Mucosa of descending colon (tissue), 3 donors: ENCODE data around the gene YBX2. TPM values are rescaled to one million over a fixed set of nuclear protein-coding genes. Genes with fewer than 3 reads are reported as not detected.
"Not testable (repeated sequence)": the region's sequence is repeated elsewhere in the genome, so short reads cannot be mapped to it uniquely, and the experiment has no call there.

Experiments
- ATAC-seq: fragments of 200-7000 bp; cut with Tn5 transposase; one replicate; pipeline ENCODE4 v1.9.1; 2020; ENCODE audit warnings: mild to moderate bottlenecking, moderate library complexity
- DNase-seq, 3 donors: peaks; one replicate each; pipeline ENCODE4 v3.0.0-alpha.2; 2020
- H3K36me3 ChIP-seq: fragments of 200-600 bp; one replicate; pipeline ENCODE4 v1.8.0; 2021; ENCODE audit warnings: low read depth, mild to moderate bottlenecking
- H3K4me1 ChIP-seq: fragments of 200-600 bp; one replicate; pipeline ENCODE4 v1.8.0; 2021; ENCODE audit warnings: low read depth, mild to moderate bottlenecking
- H3K4me3 ChIP-seq: fragments of 200-600 bp; one replicate; pipeline ENCODE4 v1.8.0; 2021; ENCODE audit warnings: mild to moderate bottlenecking
- H3K9me3 ChIP-seq: fragments of 200-600 bp; one replicate; pipeline ENCODE4 v1.8.0; 2021; ENCODE audit warnings: mild to moderate bottlenecking
- intact Hi-C, 2 donors: fragments of 100-400 bp; cut with DNase I in 1 of 2; cut with micrococcal nuclease in 1 of 2; formaldehyde crosslinking; loops; one replicate each; pipeline versions ENCODE4 v1.11.0 to v1.11.1; 2022; cut with DNase I, micrococcal nuclease
- total RNA-seq, 3 donors: library from RNA; stranded (reverse); fragmentation: NEBNext Ultra II Directional in 2 of 3; extraction: Animal tissue kit (Norgen Biotek cat#: 25700) in 2 of 3; gene quantifications; one replicate each; pipeline versions ENCODE4 v1.2.1 to v1.2.4, GENCODE V29; 2021 to 2023
- TF ChIP-seq, protein P1 (sequence below): fragments of 200-600 bp; IDR thresholded peaks from one replicate; pipeline ENCODE4 v1.8.0; 2022; ENCODE audit warnings: antibody characterized with exemption, mild to moderate bottlenecking
- donor health status: DM: no; HTN: no; CAD: no; lungs with moderate emphysema.
- donor health status: DM: no; HTN: no; CAD: no.
- donor health status: DM: no; HTN: yes; CAD: no.

YBX2 gene
- total RNA-seq, 3 donors from 2014 or later = 17.9 to 71.4 (median 37.8) TPM

- H3K4me1 ChIP-seq = no peaks in the 10 kb centered on the region
- peak; percentile 92 for ATAC-seq
- TF ChIP-seq, protein P1, sequence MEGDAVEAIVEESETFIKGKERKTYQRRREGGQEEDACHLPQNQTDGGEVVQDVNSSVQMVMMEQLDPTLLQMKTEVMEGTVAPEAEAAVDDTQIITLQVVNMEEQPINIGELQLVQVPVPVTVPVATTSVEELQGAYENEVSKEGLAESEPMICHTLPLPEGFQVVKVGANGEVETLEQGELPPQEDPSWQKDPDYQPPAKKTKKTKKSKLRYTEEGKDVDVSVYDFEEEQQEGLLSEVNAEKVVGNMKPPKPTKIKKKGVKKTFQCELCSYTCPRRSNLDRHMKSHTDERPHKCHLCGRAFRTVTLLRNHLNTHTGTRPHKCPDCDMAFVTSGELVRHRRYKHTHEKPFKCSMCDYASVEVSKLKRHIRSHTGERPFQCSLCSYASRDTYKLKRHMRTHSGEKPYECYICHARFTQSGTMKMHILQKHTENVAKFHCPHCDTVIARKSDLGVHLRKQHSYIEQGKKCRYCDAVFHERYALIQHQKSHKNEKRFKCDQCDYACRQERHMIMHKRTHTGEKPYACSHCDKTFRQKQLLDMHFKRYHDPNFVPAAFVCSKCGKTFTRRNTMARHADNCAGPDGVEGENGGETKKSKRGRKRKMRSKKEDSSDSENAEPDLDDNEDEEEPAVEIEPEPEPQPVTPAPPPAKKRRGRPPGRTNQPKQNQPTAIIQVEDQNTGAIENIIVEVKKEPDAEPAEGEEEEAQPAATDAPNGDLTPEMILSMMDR = no peak
- peak; percentile 72 to 92 (median 82) for DNase-seq
- intact Hi-C loops = no loop called here
- no peaks in the 10 kb centered on the region for H3K36me3 ChIP-seq
- no peaks in the 10 kb centered on the region for H3K9me3 ChIP-seq
- H3K4me3 ChIP-seq = peak within 1 kb of the TSS; percentile 4
These were observed 42.1 kb upstream of the YBX2 start, which contains the start of gene ACAP1 for GRCh38 chr17:7336240-7337175. ACAP1 (plus strand) TSS chr17:7336529; CDS start chr17:7336735, 206 bp downstream.

- H3K4me1 ChIP-seq, H3K9me3 ChIP-seq, H3K4me3 ChIP-seq, ATAC-seq, H3K36me3 ChIP-seq, intact Hi-C loops, DNase-seq: not testable (repeated sequence)
These were observed 41.3 kb upstream of the YBX2 start for GRCh38 chr17:7335765-7336164.

DNA sequence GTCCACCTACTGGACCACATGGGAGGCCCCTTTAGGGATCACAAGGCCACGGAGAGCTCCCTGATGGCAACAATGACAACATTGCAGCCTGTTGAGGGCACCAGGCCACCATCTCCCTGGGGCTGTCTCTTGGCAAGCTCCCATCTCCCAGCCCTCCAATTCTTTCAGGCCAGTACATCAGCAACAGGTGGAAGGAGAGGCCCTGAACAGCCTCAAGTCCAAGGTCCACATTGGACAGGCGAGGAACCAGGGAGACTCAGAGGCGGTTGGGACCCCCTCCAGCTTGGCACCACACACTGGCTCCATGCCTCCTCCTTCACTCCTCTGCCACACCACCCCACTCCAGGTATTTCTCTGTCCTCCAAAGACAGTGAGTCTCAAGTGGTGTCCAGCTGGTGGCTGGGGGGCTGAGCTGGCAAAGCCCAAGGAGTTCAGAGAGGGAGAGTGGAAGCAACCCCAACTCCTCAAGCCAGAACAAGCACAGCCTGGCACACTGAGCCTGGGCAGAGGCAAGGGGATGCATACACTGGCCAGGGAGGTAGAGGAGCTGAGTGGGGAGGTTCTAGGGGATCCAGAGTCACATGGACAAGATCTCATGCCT is 40.6 kb upstream of the YBX2 start:
- Histone ChIP-seq H3K36me3 (no peaks in the 10 kb centered on the region), H3K4me3 (no peak overlapping the region), H3K9me3 (no peaks in the 10 kb centered on the region), H3K4me1 (peaks cover 3% of the 10 kb centered on the region)
- intact Hi-C loops = no loop called here
- TF ChIP-seq, protein P1 = no peak
- ATAC-seq (no peak), DNase-seq (peak in 1 of 3 donors; percentile 34)

- H3K36me3 ChIP-seq, intact Hi-C loops, ATAC-seq, DNase-seq, H3K9me3 ChIP-seq, H3K4me3 ChIP-seq: not testable (repeated sequence)
- H3K4me1 ChIP-seq = peaks cover 12% of the 10 kb centered on the region
These were observed 38.2 kb upstream of the YBX2 start for GRCh38 chr17:7332600-7333069.

DNA sequence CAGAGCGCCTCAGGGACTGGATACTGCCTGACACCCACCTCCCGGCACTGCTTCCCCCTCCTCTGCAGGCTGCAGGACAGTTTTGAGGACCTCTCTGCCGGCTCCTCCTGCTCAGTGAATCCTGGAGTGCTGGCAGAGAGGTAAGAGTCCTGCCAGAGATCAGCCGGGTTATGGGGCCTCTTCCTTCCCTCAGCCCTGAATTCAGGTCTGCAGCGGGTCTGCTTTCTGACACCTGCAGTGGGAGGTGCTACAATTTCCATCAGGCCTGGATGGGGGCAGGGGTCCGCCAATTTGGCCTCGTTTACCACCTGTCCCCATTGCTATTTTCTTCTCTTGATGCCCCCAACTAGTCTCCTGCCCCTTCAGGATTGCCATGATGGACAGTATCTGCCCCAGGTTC is 37.7 kb upstream of the YBX2 start:
- peaks cover 12% of the 10 kb centered on the region for H3K4me1 ChIP-seq
- H3K9me3 ChIP-seq = no peaks in the 10 kb centered on the region
- peaks cover 3% of the 10 kb centered on the region for H3K36me3 ChIP-seq
- no peak overlapping the region for H3K4me3 ChIP-seq
- intact Hi-C loops = no loop called here
- DNase-seq (no peak), ATAC-seq (no peak)
- TF ChIP-seq, protein P1 = no peak

DNA sequence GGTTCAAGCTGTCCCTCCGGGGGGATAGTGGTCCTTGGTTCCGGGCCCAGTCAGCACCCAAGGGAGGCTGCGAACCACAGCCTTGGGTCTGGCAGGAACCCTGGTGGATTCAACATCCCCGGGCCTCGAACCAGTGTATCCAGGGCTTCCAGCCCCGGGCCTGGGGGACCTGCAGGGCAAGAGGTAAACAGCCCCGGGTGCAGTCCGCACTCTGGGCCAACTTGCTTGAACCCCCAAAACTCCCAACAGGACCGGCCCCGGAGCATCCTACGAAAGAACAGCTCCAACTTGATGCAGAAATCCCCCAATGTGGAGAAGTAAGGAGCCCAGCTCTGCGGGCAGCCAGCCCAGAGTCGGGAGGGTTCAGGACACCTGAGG is 36.2 kb upstream of the YBX2 start:
- no peak for ATAC-seq
- H3K36me3 ChIP-seq = peaks cover 3% of the 10 kb centered on the region
- intact Hi-C loops = no loop called here
- TF ChIP-seq, protein P1 = no peak
- DNase-seq = peak in 1 of 3 donors; percentile 57
- no peak overlapping the region for H3K4me3 ChIP-seq
- no peaks in the 10 kb centered on the region for H3K9me3 ChIP-seq
- H3K4me1 ChIP-seq = peaks cover 12% of the 10 kb centered on the region
